ENCODE measurements around the gene FEV. TPM values are rescaled to one million over a fixed set of nuclear protein-coding genes. Genes with fewer than 3 reads are reported as not detected.

The FEV gene
- polyA plus RNA-seq, 1 donor (not counting 4 experiments of a cell fraction or from before 2014, with no cell fraction given): not detected

DNA sequence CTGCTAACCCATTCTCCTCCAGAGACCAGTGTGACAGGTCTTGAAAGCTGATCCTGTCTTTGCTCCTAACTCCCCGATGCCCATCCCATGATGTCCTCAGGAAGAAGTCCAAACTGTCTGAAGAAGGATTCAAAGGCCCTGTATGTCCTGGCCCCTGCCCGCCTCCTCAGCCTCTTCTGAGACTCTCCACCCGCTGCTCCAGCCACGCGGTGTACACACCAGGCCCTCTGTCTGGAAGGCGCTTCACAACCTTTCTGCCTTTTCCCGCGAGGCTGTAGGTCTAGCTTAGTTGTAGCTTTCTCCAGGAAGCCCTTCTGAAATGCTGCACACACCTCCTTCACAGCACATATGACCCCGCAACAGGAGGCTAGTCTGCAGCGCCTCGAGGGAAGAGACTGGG is 31.7 kb upstream of the FEV start:
- Histone ChIP-seq H4K20me1 (ENCODE audit: control insufficient read depth, extremely low read depth, insufficient read depth, low read length) (no peaks in the 10 kb centered on the region), H3K4me2 (ENCODE audit: control insufficient read depth, extremely low read depth, insufficient read depth, low read depth, low read length) (no peak overlapping the region), H2AFZ (ENCODE audit: control insufficient read depth, low read length) (no peak overlapping the region), H3K9me1 (ENCODE audit: control insufficient read depth, extremely low read depth, insufficient read depth, low read length) (no peaks in the 10 kb centered on the region), H3K9ac (ENCODE audit: control insufficient read depth, extremely low read depth, insufficient read depth, low read length) (no peak overlapping the region), H3K27me3 (ENCODE audit: control insufficient read depth, extremely low read depth, insufficient read depth, low read length) (peaks cover 13% of the 10 kb centered on the region), H3K4me3 (ENCODE audit: control insufficient read depth in 2 of 3, extremely low read depth in 1 of 3, insufficient read depth in 2 of 3, low read depth in 1 of 3, low read length in 3 of 3) (no peak overlapping the region), H3K79me2 (ENCODE audit: control insufficient read depth, insufficient read depth, low read length) (no peaks in the 10 kb centered on the region), H3K4me1 (ENCODE audit: control insufficient read depth, extremely low read depth, insufficient read depth, low read length) (no peaks in the 10 kb centered on the region), H3K27ac (ENCODE audit: control insufficient read depth, insufficient read depth, low read length) (no peak overlapping the region), H3K9me3 (ENCODE audit: control insufficient read depth, low read depth, low read length) (no peaks in the 10 kb centered on the region), H3K36me3 (ENCODE audit: control insufficient read depth in 2 of 2, extremely low read depth in 1 of 2, insufficient read depth in 2 of 2, low read length in 2 of 2) (no peaks in the 10 kb centered on the region)
- dilution Hi-C loops (cut with MboI; ENCODE audit: extremely low pct_ligation_motif_present, low sequenced_read_pairs): no loop called here
- FAIRE-seq: no peak
- no peak for TF ChIP-seq EZH2 (IDR thresholded peaks at IDR 0.05; ENCODE audit: low read length)
- TF ChIP-seq, protein P1, sequence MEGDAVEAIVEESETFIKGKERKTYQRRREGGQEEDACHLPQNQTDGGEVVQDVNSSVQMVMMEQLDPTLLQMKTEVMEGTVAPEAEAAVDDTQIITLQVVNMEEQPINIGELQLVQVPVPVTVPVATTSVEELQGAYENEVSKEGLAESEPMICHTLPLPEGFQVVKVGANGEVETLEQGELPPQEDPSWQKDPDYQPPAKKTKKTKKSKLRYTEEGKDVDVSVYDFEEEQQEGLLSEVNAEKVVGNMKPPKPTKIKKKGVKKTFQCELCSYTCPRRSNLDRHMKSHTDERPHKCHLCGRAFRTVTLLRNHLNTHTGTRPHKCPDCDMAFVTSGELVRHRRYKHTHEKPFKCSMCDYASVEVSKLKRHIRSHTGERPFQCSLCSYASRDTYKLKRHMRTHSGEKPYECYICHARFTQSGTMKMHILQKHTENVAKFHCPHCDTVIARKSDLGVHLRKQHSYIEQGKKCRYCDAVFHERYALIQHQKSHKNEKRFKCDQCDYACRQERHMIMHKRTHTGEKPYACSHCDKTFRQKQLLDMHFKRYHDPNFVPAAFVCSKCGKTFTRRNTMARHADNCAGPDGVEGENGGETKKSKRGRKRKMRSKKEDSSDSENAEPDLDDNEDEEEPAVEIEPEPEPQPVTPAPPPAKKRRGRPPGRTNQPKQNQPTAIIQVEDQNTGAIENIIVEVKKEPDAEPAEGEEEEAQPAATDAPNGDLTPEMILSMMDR (optimal IDR thresholded peaks at IDR 0.05 in 1 of 3, IDR thresholded peaks at IDR 0.05 in 1 of 3, conservative IDR thresholded peaks at IDR 0.05 in 1 of 3; ENCODE audit: extremely low read depth in 1 of 3, insufficient read depth in 2 of 3, low read length in 3 of 3): no peak
- no peak for DNase-seq (ENCODE audit: low read depth, low spot score)

GRCh38 chr2:219010873-219011272 is 25.9 kb upstream of the FEV start:
- FAIRE-seq: no peak
- Histone ChIP-seq H3K4me2 (ENCODE audit: control insufficient read depth, extremely low read depth, insufficient read depth, low read depth, low read length) (no peak overlapping the region), H4K20me1 (ENCODE audit: control insufficient read depth, extremely low read depth, insufficient read depth, low read length) (no peaks in the 10 kb centered on the region), H3K79me2 (ENCODE audit: control insufficient read depth, insufficient read depth, low read length) (no peaks in the 10 kb centered on the region), H3K9ac (ENCODE audit: control insufficient read depth, extremely low read depth, insufficient read depth, low read length) (no peak overlapping the region), H3K36me3 (ENCODE audit: control insufficient read depth in 2 of 2, extremely low read depth in 1 of 2, insufficient read depth in 2 of 2, low read length in 2 of 2) (no peaks in the 10 kb centered on the region), H3K27ac (ENCODE audit: control insufficient read depth, insufficient read depth, low read length) (no peak overlapping the region), H2AFZ (ENCODE audit: control insufficient read depth, low read length) (no peak overlapping the region), H3K27me3 (ENCODE audit: control insufficient read depth, extremely low read depth, insufficient read depth, low read length) (no peaks in the 10 kb centered on the region), H3K4me3 (ENCODE audit: control insufficient read depth in 2 of 3, extremely low read depth in 1 of 3, insufficient read depth in 2 of 3, low read depth in 1 of 3, low read length in 3 of 3) (no peak overlapping the region), H3K9me3 (ENCODE audit: control insufficient read depth, low read depth, low read length) (no peaks in the 10 kb centered on the region), H3K9me1 (ENCODE audit: control insufficient read depth, extremely low read depth, insufficient read depth, low read length) (no peaks in the 10 kb centered on the region), H3K4me1 (ENCODE audit: control insufficient read depth, extremely low read depth, insufficient read depth, low read length) (no peaks in the 10 kb centered on the region)
- DNase-seq (ENCODE audit: low read depth, low spot score): no peak
- TF ChIP-seq EZH2 (IDR thresholded peaks at IDR 0.05; ENCODE audit: low read length): no peak
- TF ChIP-seq, protein P1 (optimal IDR thresholded peaks at IDR 0.05 in 1 of 3, IDR thresholded peaks at IDR 0.05 in 1 of 3, conservative IDR thresholded peaks at IDR 0.05 in 1 of 3; ENCODE audit: extremely low read depth in 1 of 3, insufficient read depth in 2 of 3, low read length in 3 of 3): no peak
- dilution Hi-C loops (cut with MboI; ENCODE audit: extremely low pct_ligation_motif_present, low sequenced_read_pairs): no loop called here

Data from keratinocyte (primary cell).